ENCODE data around the gene KRTAP17-1. TPM values are rescaled to one million over a fixed set of nuclear protein-coding genes. Genes with fewer than 3 reads are reported as not detected.

KRTAP17-1 gene
- total RNA-seq, 1 donor from 2014 or later: not detected

- Histone ChIP-seq H3K4me3 (ENCODE audit: low read depth, low read length) (no peak overlapping the region), H3K36me3 (ENCODE audit: control insufficient read depth, insufficient read depth, low read length) (no peaks in the 10 kb centered on the region), H3K27me3 (ENCODE audit: control insufficient read depth, insufficient read depth, low read length) (no peaks in the 10 kb centered on the region)
- FAIRE-seq (no peak), DNase-seq (ENCODE audit: low read depth) (no peak)
- TF ChIP-seq, protein P1, sequence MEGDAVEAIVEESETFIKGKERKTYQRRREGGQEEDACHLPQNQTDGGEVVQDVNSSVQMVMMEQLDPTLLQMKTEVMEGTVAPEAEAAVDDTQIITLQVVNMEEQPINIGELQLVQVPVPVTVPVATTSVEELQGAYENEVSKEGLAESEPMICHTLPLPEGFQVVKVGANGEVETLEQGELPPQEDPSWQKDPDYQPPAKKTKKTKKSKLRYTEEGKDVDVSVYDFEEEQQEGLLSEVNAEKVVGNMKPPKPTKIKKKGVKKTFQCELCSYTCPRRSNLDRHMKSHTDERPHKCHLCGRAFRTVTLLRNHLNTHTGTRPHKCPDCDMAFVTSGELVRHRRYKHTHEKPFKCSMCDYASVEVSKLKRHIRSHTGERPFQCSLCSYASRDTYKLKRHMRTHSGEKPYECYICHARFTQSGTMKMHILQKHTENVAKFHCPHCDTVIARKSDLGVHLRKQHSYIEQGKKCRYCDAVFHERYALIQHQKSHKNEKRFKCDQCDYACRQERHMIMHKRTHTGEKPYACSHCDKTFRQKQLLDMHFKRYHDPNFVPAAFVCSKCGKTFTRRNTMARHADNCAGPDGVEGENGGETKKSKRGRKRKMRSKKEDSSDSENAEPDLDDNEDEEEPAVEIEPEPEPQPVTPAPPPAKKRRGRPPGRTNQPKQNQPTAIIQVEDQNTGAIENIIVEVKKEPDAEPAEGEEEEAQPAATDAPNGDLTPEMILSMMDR (IDR thresholded peaks at IDR 0.05; ENCODE audit: insufficient read depth, low read length, severe bottlenecking): no peak
Measured at GRCh38 chr17:41325126-41325525, 9.6 kb upstream of the KRTAP17-1 start.

DNA sequence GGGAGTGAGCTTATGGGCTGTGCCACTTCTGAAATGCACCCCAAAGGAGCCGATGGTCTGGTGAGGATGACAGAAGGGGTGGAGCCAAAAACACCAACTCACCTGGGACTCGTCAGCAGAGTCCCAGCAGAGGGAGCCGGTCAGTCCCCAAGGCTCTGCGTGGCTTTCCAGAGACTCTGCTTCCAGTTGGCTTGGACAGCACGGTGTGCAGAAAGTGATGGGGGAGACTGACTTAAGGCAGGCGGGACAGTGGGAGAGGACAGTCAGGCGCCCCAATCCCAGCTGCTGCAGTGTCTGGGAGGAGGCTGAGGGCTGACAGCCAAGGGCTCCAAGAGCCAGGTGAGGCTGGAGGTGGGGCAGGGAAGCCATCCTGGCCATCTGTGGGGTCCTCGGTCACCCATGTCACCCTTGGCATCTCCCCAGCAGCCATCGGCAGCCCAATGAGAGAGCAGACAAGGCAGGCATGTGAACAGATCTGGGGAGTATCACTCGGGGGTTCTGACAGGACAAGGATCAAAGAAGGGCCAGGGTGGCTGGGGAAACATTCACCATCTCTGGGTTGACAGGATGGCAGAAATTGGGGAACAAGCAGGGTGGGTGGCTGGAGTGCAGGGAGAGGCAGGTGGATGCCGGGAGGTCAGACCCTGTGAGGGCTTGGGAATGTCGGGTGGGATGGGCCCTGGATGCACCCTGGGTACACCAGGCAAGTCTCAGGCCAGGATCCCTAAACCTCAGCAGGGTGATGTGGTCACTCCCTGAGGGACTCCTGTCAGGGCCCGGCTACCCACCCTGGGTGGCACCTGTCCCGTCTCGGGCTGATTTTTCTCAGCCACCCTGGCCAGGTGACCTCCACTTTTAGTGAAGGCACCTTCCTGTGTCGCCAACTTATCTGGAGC, 8.9 kb upstream of the KRTAP17-1 start:
- peak; percentile 73 for FAIRE-seq
- peak; percentile 50 for DNase-seq (ENCODE audit: low read depth)

DNA sequence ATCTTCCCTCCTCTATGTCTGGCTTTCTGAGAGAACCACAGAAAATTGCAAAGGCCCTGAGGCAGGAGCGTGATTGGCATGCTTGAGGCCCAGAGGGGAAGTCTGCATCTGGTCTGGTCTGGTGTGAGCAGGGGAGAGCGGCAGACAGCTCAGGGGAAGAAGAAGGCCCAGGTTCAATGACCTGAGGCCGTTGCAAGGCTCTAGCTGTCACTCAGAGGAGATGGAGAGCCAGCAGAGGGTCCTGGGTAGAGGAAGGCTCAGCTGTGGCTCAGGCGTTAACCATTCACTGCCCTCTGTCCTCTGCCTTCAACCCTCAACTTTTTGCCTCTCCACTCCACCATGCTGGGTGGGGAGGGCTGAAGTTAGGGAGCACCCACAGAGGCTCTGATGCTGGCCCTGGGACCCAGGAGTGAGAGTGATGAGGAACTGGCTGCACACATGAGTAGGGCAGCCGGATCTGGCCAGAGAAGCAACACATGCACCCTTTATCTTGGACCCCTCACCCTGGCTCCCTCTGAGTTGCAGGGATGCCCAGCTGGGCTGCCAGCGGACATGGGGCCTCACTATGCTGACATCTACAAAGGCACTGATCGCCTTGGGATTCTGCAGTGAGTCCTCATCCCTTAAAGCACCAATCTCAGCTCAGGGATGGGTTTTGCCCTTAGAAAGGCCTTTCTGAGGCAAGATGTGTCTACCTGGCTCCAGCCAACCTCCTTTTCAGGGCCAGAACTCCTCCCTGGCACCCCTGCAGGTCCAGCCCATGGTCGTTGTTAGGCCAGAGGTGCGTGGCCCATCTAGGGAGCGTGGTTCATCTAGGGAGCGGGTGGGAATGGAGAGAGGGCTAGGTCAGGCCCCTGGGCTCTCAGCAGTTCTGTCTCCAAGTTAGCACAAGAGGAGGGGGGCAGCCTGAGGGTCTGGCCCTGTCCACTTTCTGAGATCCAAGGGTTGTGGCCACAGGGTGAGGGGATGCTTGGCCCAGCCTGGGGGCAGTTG, 7.7 kb upstream of the KRTAP17-1 start:
- DNase-seq (ENCODE audit: low read depth): no peak
- Histone ChIP-seq H3K36me3 (ENCODE audit: control insufficient read depth, insufficient read depth, low read length) (no peaks in the 10 kb centered on the region), H3K27me3 (ENCODE audit: control insufficient read depth, insufficient read depth, low read length) (no peaks in the 10 kb centered on the region), H3K4me3 (ENCODE audit: low read depth, low read length) (no peak overlapping the region)
- peak; percentile 23 for FAIRE-seq
- TF ChIP-seq, protein P1 (IDR thresholded peaks at IDR 0.05; ENCODE audit: insufficient read depth, low read length, severe bottlenecking): no peak

More for the DNA sequence above, 8.9 kb upstream of the KRTAP17-1 start:
- Histone ChIP-seq H3K27me3 (ENCODE audit: control insufficient read depth, insufficient read depth, low read length) (no peaks in the 10 kb centered on the region), H3K36me3 (ENCODE audit: control insufficient read depth, insufficient read depth, low read length) (no peaks in the 10 kb centered on the region), H3K4me3 (ENCODE audit: low read depth, low read length) (no peak overlapping the region)
- TF ChIP-seq, protein P1 (IDR thresholded peaks at IDR 0.05; ENCODE audit: insufficient read depth, low read length, severe bottlenecking): peak; percentile 85

DNA sequence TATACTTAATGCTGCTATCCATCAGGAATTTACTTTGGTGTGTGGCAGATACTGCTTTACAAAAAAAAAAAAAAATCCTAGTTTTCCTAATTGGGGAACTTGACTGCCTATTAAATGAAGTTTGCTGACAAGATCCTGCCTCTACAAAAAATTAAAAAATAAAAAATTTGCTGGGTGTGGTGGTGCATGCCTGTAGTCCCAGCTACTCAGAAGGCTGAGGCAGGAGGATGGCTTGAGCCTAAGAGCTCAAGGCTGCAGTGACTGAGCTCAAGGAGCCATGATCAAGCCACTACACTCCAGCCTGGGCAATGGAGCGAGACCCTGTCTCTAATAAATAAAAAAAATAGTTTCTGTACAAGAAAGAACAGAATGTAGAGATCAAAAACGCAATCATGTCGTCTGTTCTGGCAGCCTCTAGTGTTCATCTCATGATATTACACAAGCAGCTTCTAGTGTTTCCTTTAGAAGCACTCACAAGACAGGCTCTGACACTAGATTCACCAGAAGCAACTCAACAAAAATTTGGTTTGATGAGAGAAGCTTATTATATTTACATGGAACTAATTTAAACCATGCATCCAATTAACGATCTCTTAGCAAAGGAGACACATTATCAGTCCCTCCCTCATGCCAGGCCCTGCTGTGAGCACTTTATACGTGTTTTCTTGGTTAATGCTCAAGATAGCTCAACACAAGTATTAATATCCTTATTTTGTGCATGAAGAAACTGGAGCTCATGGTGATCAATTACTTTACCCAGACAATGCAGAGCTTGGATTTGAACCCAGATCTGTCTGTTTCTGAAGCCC, 6.8 kb upstream of the KRTAP17-1 start:
- TF ChIP-seq, protein P1 (IDR thresholded peaks at IDR 0.05; ENCODE audit: insufficient read depth, low read length, severe bottlenecking): peak; percentile 87
- Histone ChIP-seq H3K27me3 (ENCODE audit: control insufficient read depth, insufficient read depth, low read length) (no peaks in the 10 kb centered on the region), H3K4me3 (ENCODE audit: low read depth, low read length) (no peak overlapping the region), H3K36me3 (ENCODE audit: control insufficient read depth, insufficient read depth, low read length) (no peaks in the 10 kb centered on the region)
- no peak for FAIRE-seq
- peak; percentile 68 for DNase-seq (ENCODE audit: low read depth)

- no peak for FAIRE-seq
- Histone ChIP-seq H3K27me3 (ENCODE audit: control insufficient read depth, insufficient read depth, low read length) (no peaks in the 10 kb centered on the region), H3K4me3 (ENCODE audit: low read depth, low read length) (no peak overlapping the region), H3K36me3 (ENCODE audit: control insufficient read depth, insufficient read depth, low read length) (no peaks in the 10 kb centered on the region)
- TF ChIP-seq, protein P1 (IDR thresholded peaks at IDR 0.05; ENCODE audit: insufficient read depth, low read length, severe bottlenecking): no peak
- DNase-seq (ENCODE audit: low read depth): no peak
Measured at GRCh38 chr17:41318231-41318630, 2.7 kb upstream of the KRTAP17-1 start.

Measured in bronchial epithelial cell (primary cell).